Measurements from ENCODE around the gene SACM1L. TPM values are rescaled to one million over a fixed set of nuclear protein-coding genes. Genes with fewer than 3 reads are reported as not detected.

The SACM1L gene
- total and polyA plus RNA-seq, 2 of the 13 experiments (the other 11 are each of a cell fraction or from before 2014, with no cell fraction given), result 15.1 to 27.8 TPM

- peak in 1 of 2 experiments; percentile 55; a peak in 1 of 4 replicates for TF ChIP-seq ATF4 (CRISPR knock-in tag; IDR thresholded peaks at IDR 0.05)
- TF ChIP-seq ZSCAN21 (CRISPR knock-in tag; IDR thresholded peaks at IDR 0.05; ENCODE audit: borderline replicate concordance), result 0 out of 2 replicates have a peak, but pooled peaks have one; percentile 44
- TF ChIP-seq POLR2A (IDR thresholded peaks at IDR 0.05; ENCODE audit: insufficient read depth in 1 of 2, low read depth in 2 of 2, low read length in 2 of 2), result no peak
- no peak for TF ChIP-seq TEAD2 (CRISPR knock-in tag; IDR thresholded peaks at IDR 0.05)
- TF ChIP-seq DMTF1 (CRISPR knock-in tag; IDR thresholded peaks at IDR 0.05), result no peak
- peak; percentile 94 for TF ChIP-seq BCL6 (CRISPR knock-in tag; IDR thresholded peaks at IDR 0.05)
- TF ChIP-seq, protein P1, sequence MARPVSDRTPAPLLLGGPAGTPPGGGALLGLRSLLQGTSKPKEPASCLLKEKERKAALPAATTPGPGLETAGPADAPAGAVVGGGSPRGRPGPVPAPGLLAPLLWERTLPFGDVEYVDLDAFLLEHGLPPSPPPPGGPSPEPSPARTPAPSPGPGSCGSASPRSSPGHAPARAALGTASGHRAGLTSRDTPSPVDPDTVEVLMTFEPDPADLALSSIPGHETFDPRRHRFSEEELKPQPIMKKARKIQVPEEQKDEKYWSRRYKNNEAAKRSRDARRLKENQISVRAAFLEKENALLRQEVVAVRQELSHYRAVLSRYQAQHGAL (CRISPR knock-in tag; IDR thresholded peaks at IDR 0.05; ENCODE audit: not compliant biosample characterization), result no peak
- TF ChIP-seq GATAD2A (CRISPR knock-in tag; IDR thresholded peaks at IDR 0.05), result peak; percentile 55
- TF ChIP-seq TEAD3 (CRISPR knock-in tag; optimal IDR thresholded peaks at IDR 0.05; ENCODE audit: borderline replicate concordance), result peak; percentile 53
- peak; percentile 58 for TF ChIP-seq FOSL2 (CRISPR knock-in tag; IDR thresholded peaks at IDR 0.05)
- 0 out of 2 replicates have a peak, but pooled peaks have one; percentile 22 for TF ChIP-seq ZNF331 (CRISPR knock-in tag; IDR thresholded peaks at IDR 0.05)
- TF ChIP-seq, protein P2, sequence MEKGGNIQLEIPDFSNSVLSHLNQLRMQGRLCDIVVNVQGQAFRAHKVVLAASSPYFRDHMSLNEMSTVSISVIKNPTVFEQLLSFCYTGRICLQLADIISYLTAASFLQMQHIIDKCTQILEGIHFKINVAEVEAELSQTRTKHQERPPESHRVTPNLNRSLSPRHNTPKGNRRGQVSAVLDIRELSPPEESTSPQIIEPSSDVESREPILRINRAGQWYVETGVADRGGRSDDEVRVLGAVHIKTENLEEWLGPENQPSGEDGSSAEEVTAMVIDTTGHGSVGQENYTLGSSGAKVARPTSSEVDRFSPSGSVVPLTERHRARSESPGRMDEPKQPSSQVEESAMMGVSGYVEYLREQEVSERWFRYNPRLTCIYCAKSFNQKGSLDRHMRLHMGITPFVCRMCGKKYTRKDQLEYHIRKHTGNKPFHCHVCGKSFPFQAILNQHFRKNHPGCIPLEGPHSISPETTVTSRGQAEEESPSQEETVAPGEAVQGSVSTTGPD (CRISPR knock-in tag; IDR thresholded peaks at IDR 0.05), result no peak
- peak; percentile 88 for TF ChIP-seq STAG1 (CRISPR knock-in tag; IDR thresholded peaks at IDR 0.05)
- TF ChIP-seq SMC3 (IDR thresholded peaks at IDR 0.05; ENCODE audit: low read length), result peak; percentile 73
- TF ChIP-seq ZNF614 (CRISPR knock-in tag; IDR thresholded peaks at IDR 0.05; ENCODE audit: borderline replicate concordance), result 0 out of 2 replicates have a peak, but pooled peaks have one; percentile 55
- TF ChIP-seq NR2F6 (IDR thresholded peaks at IDR 0.05), result no peak
- TF ChIP-seq NR2F6 (CRISPR knock-in tag; IDR thresholded peaks at IDR 0.05), result 0 out of 2 replicates have a peak, but pooled peaks have one; percentile 5
- TF ChIP-seq LCORL (IDR thresholded peaks at IDR 0.05), result no peak
- TF ChIP-seq LCORL (CRISPR knock-in tag; IDR thresholded peaks at IDR 0.05), result peak; percentile 34; the same call in 1 of the 2 replicates
- TF ChIP-seq ZNF3 (CRISPR knock-in tag; IDR thresholded peaks at IDR 0.05), result peak; percentile 55; the same call in 1 of the 2 replicates
- no peak for TF ChIP-seq ZNF263 (CRISPR knock-in tag; IDR thresholded peaks at IDR 0.05)
- TF ChIP-seq PPARG (CRISPR knock-in tag; conservative IDR thresholded peaks at IDR 0.05), result 0 out of 2 replicates have a peak, but pooled peaks have one; percentile 25
- TF ChIP-seq POGZ (CRISPR knock-in tag; IDR thresholded peaks at IDR 0.05), result peak; percentile 54
- TF ChIP-seq, protein P3, sequence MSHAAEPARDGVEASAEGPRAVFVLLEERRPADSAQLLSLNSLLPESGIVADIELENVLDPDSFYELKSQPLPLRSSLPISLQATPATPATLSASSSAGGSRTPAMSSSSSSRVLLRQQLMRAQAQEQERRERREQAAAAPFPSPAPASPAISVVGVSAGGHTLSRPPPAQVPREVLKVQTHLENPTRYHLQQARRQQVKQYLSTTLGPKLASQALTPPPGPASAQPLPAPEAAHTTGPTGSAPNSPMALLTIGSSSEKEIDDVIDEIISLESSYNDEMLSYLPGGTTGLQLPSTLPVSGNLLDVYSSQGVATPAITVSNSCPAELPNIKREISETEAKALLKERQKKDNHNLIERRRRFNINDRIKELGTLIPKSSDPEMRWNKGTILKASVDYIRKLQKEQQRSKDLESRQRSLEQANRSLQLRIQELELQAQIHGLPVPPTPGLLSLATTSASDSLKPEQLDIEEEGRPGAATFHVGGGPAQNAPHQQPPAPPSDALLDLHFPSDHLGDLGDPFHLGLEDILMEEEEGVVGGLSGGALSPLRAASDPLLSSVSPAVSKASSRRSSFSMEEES (CRISPR knock-in tag; IDR thresholded peaks at IDR 0.05), result no peak
- 0 out of 2 replicates have a peak, but pooled peaks have one; percentile 26 for TF ChIP-seq SAP130 (CRISPR knock-in tag; IDR thresholded peaks at IDR 0.05; ENCODE audit: low read depth)
- peak; percentile 18; the same call in 1 of the 2 replicates for TF ChIP-seq SALL1 (CRISPR knock-in tag; IDR thresholded peaks at IDR 0.05)
These were observed 29.3 kb upstream of the SACM1L start (continued) for GRCh38 chr3:45659661-45660566.
